ENCODE results near the gene GPX7. TPM values are rescaled to one million over a fixed set of nuclear protein-coding genes. Genes with fewer than 3 reads are reported as not detected.
A peak's percentile ranks its signal among the peaks of the same experiment; 100 is the strongest.

GPX7 gene
- total RNA-seq, 1 experiment from 2014 or later = 21.7 TPM

DNA sequence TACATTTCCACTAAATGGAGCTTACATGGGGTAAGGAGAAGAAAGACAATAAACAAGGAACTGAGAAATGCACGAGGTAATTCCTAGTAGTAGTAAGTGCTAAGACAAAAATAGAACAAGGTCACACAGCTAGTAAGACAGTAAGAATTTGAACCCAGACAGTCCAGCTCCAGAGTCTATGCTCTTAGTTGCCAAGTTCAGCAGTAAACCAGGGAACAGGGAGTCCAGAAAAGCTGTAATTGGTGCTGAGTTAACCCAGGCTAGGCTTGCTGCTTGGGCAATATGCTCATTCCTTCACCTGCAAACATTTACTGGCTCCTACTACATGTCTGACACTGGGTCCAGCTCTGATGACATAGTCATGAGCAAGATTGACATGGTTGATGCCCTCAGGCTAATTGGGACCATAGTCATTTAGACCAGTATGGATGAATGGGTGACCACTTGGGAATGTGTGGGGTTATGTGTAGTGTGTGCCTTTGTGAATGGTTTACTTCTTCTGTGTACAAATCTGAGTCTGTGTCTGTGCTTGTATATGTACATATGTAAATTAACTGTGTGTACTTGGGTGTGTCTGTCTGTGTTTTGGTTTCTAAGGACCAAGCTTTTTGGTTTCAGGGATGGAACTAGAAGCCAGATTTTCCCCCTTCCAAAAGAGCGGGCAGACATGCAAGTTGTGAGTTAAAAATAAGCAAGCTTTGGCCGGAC, 2.0 kb downstream of the GPX7 start:
- TF ChIP-seq, protein P1, sequence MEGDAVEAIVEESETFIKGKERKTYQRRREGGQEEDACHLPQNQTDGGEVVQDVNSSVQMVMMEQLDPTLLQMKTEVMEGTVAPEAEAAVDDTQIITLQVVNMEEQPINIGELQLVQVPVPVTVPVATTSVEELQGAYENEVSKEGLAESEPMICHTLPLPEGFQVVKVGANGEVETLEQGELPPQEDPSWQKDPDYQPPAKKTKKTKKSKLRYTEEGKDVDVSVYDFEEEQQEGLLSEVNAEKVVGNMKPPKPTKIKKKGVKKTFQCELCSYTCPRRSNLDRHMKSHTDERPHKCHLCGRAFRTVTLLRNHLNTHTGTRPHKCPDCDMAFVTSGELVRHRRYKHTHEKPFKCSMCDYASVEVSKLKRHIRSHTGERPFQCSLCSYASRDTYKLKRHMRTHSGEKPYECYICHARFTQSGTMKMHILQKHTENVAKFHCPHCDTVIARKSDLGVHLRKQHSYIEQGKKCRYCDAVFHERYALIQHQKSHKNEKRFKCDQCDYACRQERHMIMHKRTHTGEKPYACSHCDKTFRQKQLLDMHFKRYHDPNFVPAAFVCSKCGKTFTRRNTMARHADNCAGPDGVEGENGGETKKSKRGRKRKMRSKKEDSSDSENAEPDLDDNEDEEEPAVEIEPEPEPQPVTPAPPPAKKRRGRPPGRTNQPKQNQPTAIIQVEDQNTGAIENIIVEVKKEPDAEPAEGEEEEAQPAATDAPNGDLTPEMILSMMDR (IDR thresholded peaks at IDR 0.05; ENCODE audit: insufficient read depth in 1 of 2, low read depth in 1 of 2, low read length in 1 of 2, severe bottlenecking in 1 of 2, unreplicated experiment in 1 of 2) = no peak
- H3K9me3 ChIP-seq = no peaks in the 10 kb centered on the region
- ChIA-PET CTCF (no interaction called here), POLR2A (interaction anchor here (0.6 kb wide), 1 partner anchor 23 kb away, joined by 9 read pairs; no protein-coding TSS in a partner anchor)
- H3K4me3 ChIP-seq (ENCODE audit: low read depth, low read length) = no peak overlapping the region
- Mint-ChIP-seq H3K4me3 (ENCODE audit: unreplicated experiment) (no peak overlapping the region), H3K4me1 (ENCODE audit: low read depth, unreplicated experiment) (peaks cover 7% of the 10 kb centered on the region), H3K9me3 (ENCODE audit: unreplicated experiment) (no peaks in the 10 kb centered on the region), H3K27ac (ENCODE audit: unreplicated experiment) (no peak overlapping the region), H3K36me3 (ENCODE audit: insufficient read depth, unreplicated experiment) (peaks cover 5% of the 10 kb centered on the region), H3K27me3 (ENCODE audit: insufficient read depth, unreplicated experiment) (no peaks in the 10 kb centered on the region)
- no peaks in the 10 kb centered on the region; the same call in 1 of the 2 replicates for H3K4me1 ChIP-seq
- H3K27me3 ChIP-seq (replicated peaks; ENCODE audit: control insufficient read depth, insufficient read depth, low read length) = no peaks in the 10 kb centered on the region; the same call in 1 of the 2 replicates
- intact Hi-C loops (cut with micrococcal nuclease; ENCODE audit: unreplicated experiment) = no loop called here
- no peaks in the 10 kb centered on the region; the same call in 1 of the 2 replicates for H3K36me3 ChIP-seq (ENCODE audit: control insufficient read depth, insufficient read depth, low read length)
- DNase-seq = peak in 1 of 2 experiments; percentile 5
- TSS peak; percentile 34 for BruUV-seq (replicated peaks)

DNA sequence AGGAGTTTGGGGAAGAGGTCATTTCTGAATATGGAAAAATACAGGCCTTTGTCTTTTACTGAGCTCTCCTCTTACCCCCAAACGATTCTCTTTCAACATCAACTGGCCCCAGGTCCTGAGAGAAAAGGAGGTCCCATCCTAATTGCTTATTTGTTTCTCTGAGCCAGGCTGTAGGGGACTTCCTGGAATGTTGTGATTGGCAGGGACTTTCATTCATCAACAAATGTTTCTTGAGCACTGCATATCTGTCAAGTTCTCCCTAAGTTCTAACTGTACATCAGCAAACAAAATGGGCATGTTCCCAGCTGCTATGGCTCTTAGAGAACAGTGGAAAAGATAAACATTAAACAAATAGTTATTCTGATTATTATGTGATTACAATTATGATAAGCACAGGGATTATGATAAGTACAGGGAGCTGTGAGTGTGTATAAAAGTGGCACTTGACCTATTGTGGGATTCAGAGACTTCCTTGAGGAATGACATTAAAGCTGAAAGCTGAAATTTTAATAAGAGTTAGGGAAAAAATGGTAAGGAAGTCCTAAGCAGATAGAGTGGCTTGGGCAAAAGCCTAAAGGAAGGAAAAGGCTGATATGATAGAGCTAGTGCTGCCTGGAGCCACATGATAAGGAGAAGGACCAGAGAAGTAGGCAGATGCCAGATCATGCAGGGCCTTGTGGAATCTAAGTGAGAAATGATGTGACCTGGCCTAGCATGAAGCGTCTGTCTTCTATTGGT, 11.6 kb downstream of the GPX7 start:
- no peaks in the 10 kb centered on the region for H3K9me3 Mint-ChIP-seq (ENCODE audit: unreplicated experiment)
- no peaks in the 10 kb centered on the region for H3K9me3 ChIP-seq
- H3K4me3 ChIP-seq (ENCODE audit: low read depth, low read length) = no peak overlapping the region
- no peak for DNase-seq
- BruUV-seq (replicated peaks) = no TSS peak
- TF ChIP-seq, protein P1 (IDR thresholded peaks at IDR 0.05; ENCODE audit: insufficient read depth in 1 of 2, low read depth in 1 of 2, low read length in 1 of 2, severe bottlenecking in 1 of 2, unreplicated experiment in 1 of 2) = no peak
- no peaks in the 10 kb centered on the region for H3K36me3 ChIP-seq (ENCODE audit: control insufficient read depth, insufficient read depth, low read length)
- ChIA-PET POLR2A (no interaction called here), CTCF (interaction anchor here (0.6 kb wide), 1 partner anchor 199 kb away, joined by 4 read pairs; no protein-coding TSS in a partner anchor)
- no peak overlapping the region for H3K27ac Mint-ChIP-seq (ENCODE audit: unreplicated experiment)
- intact Hi-C loops (cut with micrococcal nuclease; ENCODE audit: unreplicated experiment) = no loop called here
- no peaks in the 10 kb centered on the region for H3K36me3 Mint-ChIP-seq (ENCODE audit: insufficient read depth, unreplicated experiment)
- H3K27me3 Mint-ChIP-seq (ENCODE audit: insufficient read depth, unreplicated experiment) = no peaks in the 10 kb centered on the region
- H3K4me1 Mint-ChIP-seq (ENCODE audit: low read depth, unreplicated experiment) = peaks cover 11% of the 10 kb centered on the region
- peaks cover 15% of the 10 kb centered on the region for H3K4me1 ChIP-seq
- H3K4me3 Mint-ChIP-seq (ENCODE audit: unreplicated experiment) = no peak overlapping the region
- H3K27me3 ChIP-seq (replicated peaks; ENCODE audit: control insufficient read depth, insufficient read depth, low read length) = no peaks in the 10 kb centered on the region

DNA sequence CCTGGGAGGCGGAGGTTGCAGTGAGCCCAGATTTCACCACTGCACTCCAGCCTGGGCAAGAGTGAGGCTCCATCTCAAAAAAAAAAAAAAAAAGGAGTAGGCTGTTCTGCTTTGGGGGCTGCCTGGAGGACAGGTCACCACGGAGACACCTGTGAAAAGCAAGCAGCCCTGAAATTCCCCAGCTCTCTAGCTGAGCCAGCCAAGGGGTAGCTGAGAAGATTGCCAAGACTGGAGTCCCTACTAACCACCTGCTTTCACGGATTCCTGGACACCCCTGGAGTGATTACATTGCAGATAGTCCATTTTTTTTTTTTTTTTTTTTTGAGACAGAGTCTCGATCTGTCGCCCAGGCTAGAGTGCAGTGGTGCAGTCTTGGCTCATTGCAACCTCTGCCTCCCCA, 12.5 kb downstream of the GPX7 start:
- no peaks in the 10 kb centered on the region for H3K36me3 Mint-ChIP-seq (ENCODE audit: insufficient read depth, unreplicated experiment)
- intact Hi-C loops (cut with micrococcal nuclease; ENCODE audit: unreplicated experiment) = no loop called here
- BruUV-seq (replicated peaks) = no TSS peak

More for the DNA sequence above, 12.5 kb downstream of the GPX7 start:
- Histone ChIP-seq H3K4me1 (peaks cover 15% of the 10 kb centered on the region), H3K4me3 (ENCODE audit: low read depth, low read length) (no peak overlapping the region), H3K27me3 (replicated peaks; ENCODE audit: control insufficient read depth, insufficient read depth, low read length) (no peaks in the 10 kb centered on the region), H3K36me3 (ENCODE audit: control insufficient read depth, insufficient read depth, low read length) (no peaks in the 10 kb centered on the region), H3K9me3 (no peaks in the 10 kb centered on the region)
- Mint-ChIP-seq H3K9me3 (ENCODE audit: unreplicated experiment) (no peaks in the 10 kb centered on the region), H3K27me3 (ENCODE audit: insufficient read depth, unreplicated experiment) (no peaks in the 10 kb centered on the region), H3K4me3 (ENCODE audit: unreplicated experiment) (no peak overlapping the region), H3K27ac (ENCODE audit: unreplicated experiment) (no peak overlapping the region), H3K4me1 (ENCODE audit: low read depth, unreplicated experiment) (peaks cover 11% of the 10 kb centered on the region)
- DNase-seq = no peak
- TF ChIP-seq, protein P1 (IDR thresholded peaks at IDR 0.05; ENCODE audit: insufficient read depth in 1 of 2, low read depth in 1 of 2, low read length in 1 of 2, severe bottlenecking in 1 of 2, unreplicated experiment in 1 of 2) = no peak
- CTCF ChIA-PET = interaction anchor here (0.6 kb wide), 1 partner anchor 198 kb away, joined by 4 read pairs; no protein-coding TSS in a partner anchor
- POLR2A ChIA-PET = no interaction called here

All from Caco-2 (cell line).